Measurements from ENCODE around the gene ASCC3.

ASCC3 gene

DNA sequence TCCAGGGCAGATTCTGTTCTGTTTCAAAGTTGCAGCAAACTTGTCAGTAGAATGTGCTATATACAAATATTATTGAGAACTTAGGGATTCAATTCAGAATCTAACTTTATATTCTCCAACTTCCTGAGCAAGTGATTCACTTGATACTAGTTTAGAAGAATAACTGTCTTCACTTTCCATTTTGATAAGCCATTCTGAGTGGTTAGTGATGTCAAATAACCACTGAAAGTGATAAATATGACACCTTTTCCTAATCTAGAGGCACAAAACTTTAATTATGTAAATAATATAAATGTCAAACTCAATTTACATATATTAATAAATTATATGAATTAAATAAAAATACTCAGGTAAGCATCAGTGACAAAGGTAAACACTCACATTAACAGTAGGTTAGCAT, 395.9 kb downstream of the ASCC3 start:
- Mint-ChIP-seq H3K9me3 (peaks cover 5% of the 10 kb centered on the region), H3K4me3 (no peak overlapping the region), H3K27ac (no peak overlapping the region), H3K27me3 (ENCODE audit: low read depth) (peaks cover 22% of the 10 kb centered on the region), H3K36me3 (ENCODE audit: low read depth) (peaks cover 4% of the 10 kb centered on the region), H3K4me1 (peaks cover 27% of the 10 kb centered on the region)
- TF ChIP-seq CTCF (IDR thresholded peaks at IDR 0.05; ENCODE audit: unreplicated experiment in 3 of 3) = no peak

GRCh38 chr6:100484474-100484873, 396.7 kb downstream of the ASCC3 start:
- TF ChIP-seq CTCF (IDR thresholded peaks at IDR 0.05; ENCODE audit: unreplicated experiment in 3 of 3) = no peak
- peak overlapping the region in 2 of 3 experiments; percentile 12 to 13 for H3K27ac Mint-ChIP-seq
- H3K9me3 Mint-ChIP-seq = peaks cover 3% of the 10 kb centered on the region
- peaks cover 25% of the 10 kb centered on the region for H3K4me1 Mint-ChIP-seq
- peaks cover 19% of the 10 kb centered on the region for H3K27me3 Mint-ChIP-seq (ENCODE audit: low read depth)
- peaks cover 3% of the 10 kb centered on the region for H3K36me3 Mint-ChIP-seq (ENCODE audit: low read depth)
- H3K4me3 Mint-ChIP-seq = peak overlapping the region in 1 of 3 experiments; percentile 27

DNA sequence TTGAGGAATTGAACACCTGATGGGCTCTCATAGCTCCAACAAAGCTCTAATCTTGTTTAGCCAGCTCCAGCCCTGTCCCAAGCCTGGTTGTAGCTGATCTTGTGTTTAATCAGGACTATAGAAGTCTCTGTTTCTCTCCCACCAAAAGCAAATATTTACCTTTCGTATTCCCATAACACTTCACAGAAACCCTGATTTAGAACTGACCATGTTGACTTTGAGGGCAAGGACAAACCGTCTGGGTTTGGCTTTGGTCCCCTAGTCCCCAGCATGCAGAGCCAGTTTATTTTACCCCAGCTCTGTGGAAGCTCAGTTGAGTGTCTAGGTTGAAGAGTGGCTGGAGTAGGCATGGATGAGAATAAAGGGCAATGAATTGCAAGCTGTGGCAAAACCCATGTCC, 398.4 kb downstream of the ASCC3 start:
- TF ChIP-seq CTCF (IDR thresholded peaks at IDR 0.05; ENCODE audit: unreplicated experiment in 3 of 3) = no peak
- H3K27me3 Mint-ChIP-seq (ENCODE audit: low read depth) = peaks cover 22% of the 10 kb centered on the region
- no peaks in the 10 kb centered on the region for H3K9me3 Mint-ChIP-seq

GRCh38 chr6:100479179-100480035, 401.7 kb downstream of the ASCC3 start:
- Mint-ChIP-seq H3K4me1 (peaks cover 6% of the 10 kb centered on the region), H3K27ac (peak overlapping the region in 1 of 3 experiments; percentile 56), H3K9me3 (no peaks in the 10 kb centered on the region), H3K36me3 (ENCODE audit: low read depth) (no peaks in the 10 kb centered on the region), H3K27me3 (ENCODE audit: low read depth) (peaks cover 32% of the 10 kb centered on the region), H3K4me3 (no peak overlapping the region)
- TF ChIP-seq CTCF (IDR thresholded peaks at IDR 0.05; ENCODE audit: unreplicated experiment in 3 of 3) = peak; percentile 77 to 79 (median 77)

More for the DNA sequence above, 398.4 kb downstream of the ASCC3 start:
- peaks cover 12% of the 10 kb centered on the region for H3K4me1 Mint-ChIP-seq
- H3K27ac Mint-ChIP-seq = no peak overlapping the region
- H3K4me3 Mint-ChIP-seq = no peak overlapping the region
- no peaks in the 10 kb centered on the region for H3K36me3 Mint-ChIP-seq (ENCODE audit: low read depth)

DNA sequence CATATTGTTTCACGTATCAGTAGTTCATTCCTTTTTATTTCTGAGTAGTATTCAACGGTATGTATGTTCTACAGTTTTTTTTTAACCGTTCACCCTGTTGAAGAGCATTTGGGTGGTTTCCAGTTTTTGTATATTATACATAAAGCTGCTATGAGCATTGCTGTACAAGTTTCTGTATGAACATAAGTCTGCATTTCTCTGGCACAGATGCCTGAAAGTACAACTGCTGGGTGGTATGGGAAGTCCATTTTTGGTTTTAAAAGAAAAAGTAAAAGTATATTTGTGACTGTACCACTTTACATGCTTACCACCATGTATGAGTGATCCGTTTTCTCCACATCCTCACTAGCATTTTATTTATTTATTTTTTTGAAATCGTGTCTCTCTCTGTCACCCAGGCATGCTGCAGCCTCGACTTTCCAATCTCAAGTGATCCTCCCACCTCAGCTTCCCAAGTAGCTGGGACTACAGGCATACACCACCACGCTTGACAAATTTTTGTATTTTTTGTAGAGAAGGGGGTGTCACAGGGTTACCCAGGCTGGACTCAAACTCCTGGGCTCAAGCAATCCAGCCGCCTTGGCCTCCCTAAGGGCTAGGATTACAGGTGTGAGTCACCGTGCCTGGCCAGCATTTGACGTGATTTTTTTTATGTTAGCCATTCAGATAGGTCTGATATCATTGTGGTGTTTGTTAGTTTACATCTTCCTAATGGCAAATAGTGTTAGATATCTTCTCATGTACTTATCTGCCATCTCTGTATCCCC, 405.4 kb downstream of the ASCC3 start:
- peaks cover 15% of the 10 kb centered on the region for H3K27me3 Mint-ChIP-seq (ENCODE audit: low read depth)
- no peaks in the 10 kb centered on the region for H3K36me3 Mint-ChIP-seq (ENCODE audit: low read depth)
- no peak overlapping the region for H3K27ac Mint-ChIP-seq

More for the DNA sequence above, 405.4 kb downstream of the ASCC3 start:
- H3K4me3 Mint-ChIP-seq = no peak overlapping the region
- H3K4me1 Mint-ChIP-seq = no peaks in the 10 kb centered on the region
- TF ChIP-seq CTCF (IDR thresholded peaks at IDR 0.05; ENCODE audit: unreplicated experiment in 3 of 3) = no peak
- no peaks in the 10 kb centered on the region for H3K9me3 Mint-ChIP-seq
